Measurements from ENCODE around the gene PTPN11.
"Not testable (repeated sequence)": the region's sequence is repeated elsewhere in the genome, so short reads cannot be mapped to it uniquely, and the experiment has no call there.

GRCh38 chr12:112457142-112457541 is 38.4 kb downstream of the PTPN11 start:
- not testable (repeated sequence) for TF ChIP-seq CTCF (IDR thresholded peaks at IDR 0.05; ENCODE audit: low read depth, low read length, missing input control); RXRA (IDR thresholded peaks at IDR 0.05)

Measured in liver (tissue), 3 donors.